ENCODE results near the gene ARPC1B. TPM values are rescaled to one million over a fixed set of nuclear protein-coding genes. Genes with fewer than 3 reads are reported as not detected.
"Not testable (repeated sequence)": the region's sequence is repeated elsewhere in the genome, so short reads cannot be mapped to it uniquely, and the experiment has no call there.

ARPC1B gene
- total RNA-seq, 1 donor from 2014 or later: 94.0 TPM

GRCh38 chr7:99368750-99369389, 5.7 kb upstream of the ARPC1B start:
- no peak for DNase-seq (ENCODE audit: low spot score)

- DNase-seq (ENCODE audit: low spot score): no peak
Observed at GRCh38 chr7:99369767-99370391, 4.7 kb upstream of the ARPC1B start.

- no peak for DNase-seq (ENCODE audit: low spot score)
Observed at GRCh38 chr7:99371376-99371920, 3.1 kb upstream of the ARPC1B start.

- no peak for DNase-seq (ENCODE audit: low spot score)
Observed at GRCh38 chr7:99372275-99373090, 2.0 kb upstream of the ARPC1B start.

- no peak for DNase-seq (ENCODE audit: low spot score)
Observed at GRCh38 chr7:99373091-99374066, 1.2 kb upstream of the ARPC1B start.

GRCh38 chr7:99375070-99375807, 709 bp downstream of the ARPC1B start:
- peak; percentile 75 for DNase-seq (ENCODE audit: low spot score)

GRCh38 chr7:99379043-99379577, 4.6 kb downstream of the ARPC1B start:
- peak; percentile 70 for DNase-seq (ENCODE audit: low spot score)

- DNase-seq (ENCODE audit: low spot score): not testable (repeated sequence)
Observed at GRCh38 chr7:99379693-99380031, 5.1 kb downstream of the ARPC1B start.

- no peak for DNase-seq (ENCODE audit: low spot score)
Observed at GRCh38 chr7:99380032-99380822, 5.7 kb downstream of the ARPC1B start.

GRCh38 chr7:99380823-99381663, 6.5 kb downstream of the ARPC1B start:
- no peak for DNase-seq (ENCODE audit: low spot score)

- DNase-seq (ENCODE audit: low spot score): no peak
Observed at GRCh38 chr7:99381664-99382075, 7.1 kb downstream of the ARPC1B start.

GRCh38 chr7:99383203-99383602, 8.7 kb downstream of the ARPC1B start:
- no peak for DNase-seq (ENCODE audit: low spot score)

- no peak for DNase-seq (ENCODE audit: low spot score)
Observed at GRCh38 chr7:99383791-99384370, 9.4 kb downstream of the ARPC1B start.

GRCh38 chr7:99384523-99384922, 10.0 kb downstream of the ARPC1B start:
- no peak for DNase-seq (ENCODE audit: low spot score)

GRCh38 chr7:99385564-99385963, 11.0 kb downstream of the ARPC1B start:
- DNase-seq (ENCODE audit: low spot score): no peak

GRCh38 chr7:99386584-99387238, 12.2 kb downstream of the ARPC1B start:
- no peak for DNase-seq (ENCODE audit: low spot score)

- not testable (repeated sequence) for DNase-seq (ENCODE audit: low spot score)
Observed at GRCh38 chr7:99387239-99387635, 12.7 kb downstream of the ARPC1B start.

GRCh38 chr7:99387912-99388311, 13.4 kb downstream of the ARPC1B start:
- DNase-seq (ENCODE audit: low spot score): no peak
